Naive thymus-derived CD8-positive, alpha-beta T cell (primary cell): ENCODE results near the gene CFAP161. TPM values are rescaled to one million over a fixed set of nuclear protein-coding genes. Genes with fewer than 3 reads are reported as not detected.

Source experiments
- ATAC-seq, 2 donors: fragments of 150-1000 bp; cut with Tn5 transposase in 1 of 2; sonication (Bioruptor Pico), chemical (Tn5 transposase) in 1 of 2; 1 replicate in 1 of 2; 2 replicates in 1 of 2; pipeline ENCODE4 v1.10.0; 2021; ENCODE audit warnings: mild to moderate bottlenecking in 2 of 2, moderate library complexity in 2 of 2
- POLR2A ChIA-PET: fragments of 350-600 bp; sonication (Branson Sonifier 250); formaldehyde crosslinking; loops from one replicate; lab custom pipeline; 2021; ENCODE audit warnings: antibody characterized with exemption; lab: Charles Lee
- DNase-seq, 10 donors: peaks; one replicate each; pipeline versions ENCODE4 v3.0.0 to v3.0.0-alpha.2; 2020 to 2022
- H3K27ac Mint-ChIP-seq, 10 donors: one replicate each; pipeline ENCODE4 v1.8.0; 2020 to 2022; ENCODE audit warnings: mild to moderate bottlenecking in 10 of 10, mixed read lengths in 10 of 10, moderate library complexity in 4 of 10, inconsistent platforms in 1 of 10
- H3K27me3 Mint-ChIP-seq, 5 donors: one replicate each; pipeline ENCODE4 v1.8.0; 2021 to 2022; ENCODE audit warnings: mixed read lengths in 5 of 5
- H3K36me3 Mint-ChIP-seq, 3 donors: one replicate each; pipeline ENCODE4 v1.8.0; 2020 to 2022; ENCODE audit warnings: mixed read lengths in 3 of 3, mild to moderate bottlenecking in 2 of 3, inconsistent platforms in 1 of 3
- H3K4me1 Mint-ChIP-seq, 4 donors: one replicate each; pipeline ENCODE4 v1.8.0; 2021 to 2022; ENCODE audit warnings: mixed read lengths in 4 of 4
- H3K4me3 Mint-ChIP-seq, 10 donors: one replicate each; pipeline ENCODE4 v1.8.0; 2020 to 2022; ENCODE audit warnings: mild to moderate bottlenecking in 10 of 10, mixed read lengths in 10 of 10, moderate library complexity in 6 of 10, inconsistent platforms in 1 of 10
- H3K9me3 Mint-ChIP-seq, 9 donors: one replicate each; pipeline ENCODE4 v1.8.0; 2020 to 2022; ENCODE audit warnings: mixed read lengths in 9 of 9, mild to moderate bottlenecking in 3 of 9, inconsistent platforms in 1 of 9, moderate library complexity in 1 of 9
- polyA plus RNA-seq, 3 donors: library from polyadenylated mRNA; unstranded; fragments of 300-500 nt; fragmentation: Illumina TruSeq; gene quantifications; one replicate each; pipeline ENCODE4 v1.2.3, GENCODE V29; 2021
- total RNA-seq, 8 experiments: library from RNA in 2 of 8; stranded (reverse) in 2 of 8; gene quantifications; one replicate each; pipeline ENCODE4 v1.2.3 and lab custom pipeline; 2021 to 2026

CFAP161 gene
- total and polyA plus RNA-seq, 5 experiments from 2014 or later: 0.21 TPM; not detected in 4

DNA sequence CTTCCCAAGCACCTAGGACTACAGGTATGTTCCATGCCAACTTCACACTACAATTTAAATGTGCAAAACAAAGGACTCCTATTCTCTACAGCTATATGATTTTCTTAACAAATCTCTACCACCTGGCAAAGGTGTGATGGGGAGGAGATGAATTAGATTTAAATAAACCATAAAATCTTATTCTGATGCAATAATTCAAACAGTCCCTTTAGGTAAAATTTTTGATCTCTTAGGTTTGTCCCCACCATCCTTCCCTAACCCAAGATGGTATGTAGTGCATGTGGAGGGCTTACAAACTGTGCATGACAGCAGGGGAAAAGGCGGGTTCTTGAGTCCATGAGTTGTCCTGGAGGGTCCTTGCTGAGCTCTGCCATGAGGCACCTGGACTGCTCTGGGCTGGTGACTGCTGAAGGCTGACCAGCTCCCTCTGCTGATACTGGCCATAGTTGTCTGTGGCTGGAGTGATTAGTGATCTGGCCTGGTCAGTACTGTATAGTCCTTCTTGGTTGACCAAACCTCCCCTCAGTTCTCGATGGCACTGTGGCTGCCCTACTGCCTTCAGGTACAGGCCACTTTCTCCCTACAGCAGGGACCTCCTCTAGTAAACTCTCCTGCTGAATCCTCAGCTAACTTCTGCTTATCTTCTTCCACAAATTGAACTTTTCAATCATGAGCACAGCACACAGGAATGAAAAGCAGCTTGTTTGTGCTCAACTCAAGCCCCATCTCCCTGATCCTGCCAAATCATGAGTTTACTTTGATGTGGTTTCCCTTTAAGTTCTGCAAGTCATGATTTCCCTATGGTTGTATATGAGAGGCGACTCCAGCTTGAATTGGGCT, 30.1 kb downstream of the CFAP161 start:
- no peak for ATAC-seq
- H3K27me3 Mint-ChIP-seq: peaks cover 0 to 17% (median 2%) of the 10 kb centered on the region in 5 donors
- H3K9me3 Mint-ChIP-seq: no peaks in the 10 kb centered on the region
- H3K27ac Mint-ChIP-seq: no peak overlapping the region
- DNase-seq: no peak
- H3K4me3 Mint-ChIP-seq: no peak overlapping the region
- no peaks in the 10 kb centered on the region for H3K36me3 Mint-ChIP-seq
- H3K4me1 Mint-ChIP-seq: peaks cover 16 to 22% (median 21%) of the 10 kb centered on the region in 4 donors
- POLR2A ChIA-PET: no interaction called here

DNA sequence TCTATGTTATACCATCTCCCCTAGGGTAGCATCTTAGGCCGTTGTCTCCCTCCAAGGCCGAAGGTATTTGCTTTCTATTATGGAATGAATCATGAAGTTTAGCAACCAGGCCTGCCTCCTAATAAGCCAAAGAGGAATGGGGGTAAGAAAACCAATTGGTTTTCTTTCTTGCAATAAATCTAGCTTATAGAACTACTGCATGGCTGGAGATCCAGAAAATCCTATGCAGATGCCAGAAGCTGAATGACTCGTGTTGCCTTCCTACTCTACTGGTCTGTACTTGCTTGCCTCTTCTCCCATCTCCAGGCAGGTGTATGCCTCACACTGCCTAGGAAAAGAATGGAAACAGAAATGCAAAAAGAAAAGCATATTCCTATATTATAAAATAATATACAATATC, 31.5 kb downstream of the CFAP161 start:
- Mint-ChIP-seq H3K9me3 (no peaks in the 10 kb centered on the region), H3K4me3 (no peak overlapping the region), H3K4me1 (peaks cover 16 to 21% (median 20%) of the 10 kb centered on the region in 4 donors), H3K27ac (no peak overlapping the region), H3K36me3 (no peaks in the 10 kb centered on the region), H3K27me3 (peaks cover 0 to 17% (median 2%) of the 10 kb centered on the region in 5 donors)
- DNase-seq: no peak
- no peak for ATAC-seq
- POLR2A ChIA-PET: no interaction called here

GRCh38 chr15:81166636-81167305, 32.7 kb downstream of the CFAP161 start:
- H3K27me3 Mint-ChIP-seq: peaks cover 6 to 21% (median 11%) of the 10 kb centered on the region in 5 donors
- ATAC-seq: no peak
- no peak for DNase-seq
- no peak overlapping the region for H3K27ac Mint-ChIP-seq
- peaks cover 5 to 9% (median 8%) of the 10 kb centered on the region in 4 donors for H3K4me1 Mint-ChIP-seq
- no peaks in the 10 kb centered on the region for H3K9me3 Mint-ChIP-seq
- H3K4me3 Mint-ChIP-seq: no peak overlapping the region
- POLR2A ChIA-PET: no interaction called here
- no peaks in the 10 kb centered on the region for H3K36me3 Mint-ChIP-seq

- POLR2A ChIA-PET: interaction anchor here (0.7 kb wide), 1 partner anchor 601 kb away, joined by 7 read pairs; no protein-coding TSS in a partner anchor
- DNase-seq (no peak), ATAC-seq (no peak)
- H3K27me3 Mint-ChIP-seq: peaks cover 8 to 25% (median 12%) of the 10 kb centered on the region in 5 donors
- no peaks in the 10 kb centered on the region for H3K9me3 Mint-ChIP-seq
- no peak overlapping the region for H3K4me3 Mint-ChIP-seq
- no peak overlapping the region for H3K27ac Mint-ChIP-seq
- peaks cover 0 to 3% (median under 1%) of the 10 kb centered on the region in 4 donors for H3K4me1 Mint-ChIP-seq
- H3K36me3 Mint-ChIP-seq: no peaks in the 10 kb centered on the region
Observed at GRCh38 chr15:81168131-81168526, 34.1 kb downstream of the CFAP161 start.

DNA sequence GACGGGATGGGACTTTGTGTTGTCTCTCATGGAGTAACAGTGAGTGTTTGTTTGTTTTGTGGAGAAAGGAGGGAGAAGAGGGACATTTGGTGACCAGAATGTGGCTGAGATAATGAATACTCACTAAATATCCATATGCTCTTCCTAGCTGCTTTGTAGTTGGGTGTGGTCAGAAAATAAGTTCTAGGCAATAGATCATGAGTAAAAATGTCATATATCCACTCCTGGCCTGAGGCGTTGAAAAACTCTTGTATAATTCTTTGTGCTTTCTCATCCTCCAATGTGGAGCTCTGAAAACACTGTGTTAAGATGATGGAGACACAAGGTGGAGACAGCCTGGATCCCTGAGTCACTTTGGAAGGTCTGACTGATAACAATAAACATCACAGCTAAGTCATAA, 34.6 kb downstream of the CFAP161 start:
- DNase-seq (no peak), ATAC-seq (no peak)
- Mint-ChIP-seq H3K4me1 (peaks cover 0 to 3% (median under 1%) of the 10 kb centered on the region in 4 donors), H3K27ac (no peak overlapping the region), H3K9me3 (no peaks in the 10 kb centered on the region), H3K36me3 (no peaks in the 10 kb centered on the region), H3K27me3 (peaks cover 8 to 25% (median 12%) of the 10 kb centered on the region in 5 donors), H3K4me3 (no peak overlapping the region)
- POLR2A ChIA-PET: no interaction called here

DNA sequence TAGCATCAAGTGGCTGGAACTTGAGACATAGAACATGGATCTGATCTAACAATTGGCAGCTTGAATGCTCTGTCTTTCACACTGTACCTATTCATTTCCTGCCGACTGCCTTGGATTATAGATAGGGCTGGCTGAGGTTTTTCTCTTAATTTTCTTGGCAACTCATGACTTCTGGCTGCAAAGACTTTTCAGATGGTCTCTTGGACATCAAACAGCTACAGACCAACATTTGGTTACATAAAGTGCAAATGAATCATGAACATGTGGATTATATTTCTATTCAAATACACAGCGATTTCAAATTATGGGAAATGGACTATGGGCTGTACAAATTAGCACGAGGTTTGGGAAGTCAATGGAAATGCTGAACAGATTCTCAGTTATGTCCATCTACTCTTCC, 36.4 kb downstream of the CFAP161 start:
- H3K36me3 Mint-ChIP-seq: no peaks in the 10 kb centered on the region
- ATAC-seq (no peak), DNase-seq (no peak)
- no peak overlapping the region for H3K27ac Mint-ChIP-seq
- no peak overlapping the region for H3K4me3 Mint-ChIP-seq
- H3K4me1 Mint-ChIP-seq: peaks cover 0 to 3% (median under 1%) of the 10 kb centered on the region in 4 donors
- no peaks in the 10 kb centered on the region for H3K9me3 Mint-ChIP-seq
- H3K27me3 Mint-ChIP-seq: peaks cover 6 to 21% (median 12%) of the 10 kb centered on the region in 5 donors
- POLR2A ChIA-PET: no interaction called here

DNA sequence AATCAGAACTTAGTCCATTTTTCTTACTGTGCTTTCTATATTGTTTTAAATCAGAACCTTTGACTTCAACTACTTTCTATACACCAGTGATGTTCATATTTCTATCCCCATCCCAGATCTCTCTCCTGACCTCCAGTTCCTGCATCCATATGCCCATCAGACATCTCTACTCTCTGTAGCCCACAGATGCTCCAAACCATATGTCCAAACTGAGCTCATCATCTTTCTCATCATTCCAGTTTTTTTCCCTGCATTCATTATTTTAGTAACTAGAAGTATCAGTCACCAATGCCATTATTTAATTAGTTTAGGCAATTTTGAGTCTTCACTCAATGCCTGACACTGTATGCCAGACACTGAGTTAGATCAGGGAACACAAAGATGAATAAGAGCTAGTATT, 37.2 kb downstream of the CFAP161 start:
- no peaks in the 10 kb centered on the region for H3K9me3 Mint-ChIP-seq
- H3K36me3 Mint-ChIP-seq: no peaks in the 10 kb centered on the region
- H3K27ac Mint-ChIP-seq: no peak overlapping the region
- DNase-seq: no peak
- no peak for ATAC-seq
- POLR2A ChIA-PET: no interaction called here
- no peak overlapping the region for H3K4me3 Mint-ChIP-seq
- peaks cover 6 to 21% (median 12%) of the 10 kb centered on the region in 5 donors for H3K27me3 Mint-ChIP-seq
- peaks cover 0 to 3% (median under 1%) of the 10 kb centered on the region in 4 donors for H3K4me1 Mint-ChIP-seq

GRCh38 chr15:81174125-81174791, 40.2 kb downstream of the CFAP161 start:
- Mint-ChIP-seq H3K9me3 (no peaks in the 10 kb centered on the region), H3K27me3 (peaks cover 6 to 17% (median 12%) of the 10 kb centered on the region in 5 donors), H3K36me3 (no peaks in the 10 kb centered on the region), H3K27ac (no peak overlapping the region), H3K4me1 (no peaks in the 10 kb centered on the region), H3K4me3 (no peak overlapping the region)
- POLR2A ChIA-PET: no interaction called here
- ATAC-seq (no peak), DNase-seq (no peak)

DNA sequence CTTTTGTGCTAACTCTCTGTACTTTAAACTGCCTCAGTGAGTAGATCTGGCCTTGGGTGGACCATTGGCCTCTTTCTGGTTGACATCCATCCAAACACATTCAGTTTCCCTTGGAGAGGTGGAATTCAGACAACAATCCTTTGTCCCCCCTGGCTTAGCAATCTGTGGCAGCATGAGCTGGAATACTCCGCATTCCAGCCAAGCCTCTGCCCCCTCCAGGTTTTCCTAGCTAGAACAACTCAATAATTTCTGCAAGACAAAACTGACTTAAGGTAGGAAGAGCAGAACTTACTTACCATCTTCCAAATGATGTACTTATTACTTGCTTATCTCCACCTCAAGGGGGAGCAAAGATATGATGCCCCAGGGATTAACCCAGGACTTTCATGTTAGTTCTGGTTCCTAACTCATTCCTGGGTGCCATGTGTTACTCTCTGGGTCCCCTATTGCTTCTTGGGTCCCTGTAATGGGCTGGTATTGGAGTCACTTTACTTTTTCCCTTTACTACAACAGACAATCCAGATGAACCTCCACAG, 40.8 kb downstream of the CFAP161 start:
- ATAC-seq (no peak), DNase-seq (no peak)
- no peaks in the 10 kb centered on the region for H3K4me1 Mint-ChIP-seq
- H3K27me3 Mint-ChIP-seq: peaks cover 6 to 17% (median 12%) of the 10 kb centered on the region in 5 donors
- no peaks in the 10 kb centered on the region for H3K36me3 Mint-ChIP-seq
- H3K27ac Mint-ChIP-seq: no peak overlapping the region
- POLR2A ChIA-PET: no interaction called here
- H3K9me3 Mint-ChIP-seq: no peaks in the 10 kb centered on the region
- no peak overlapping the region for H3K4me3 Mint-ChIP-seq

GRCh38 chr15:81175496-81175895, 41.4 kb downstream of the CFAP161 start:
- ATAC-seq: no peak
- POLR2A ChIA-PET: no interaction called here
- H3K27me3 Mint-ChIP-seq: peaks cover 8 to 17% (median 12%) of the 10 kb centered on the region in 5 donors

GRCh38 chr15:81176291-81176893, 42.3 kb downstream of the CFAP161 start:
- no peaks in the 10 kb centered on the region for H3K9me3 Mint-ChIP-seq
- H3K27ac Mint-ChIP-seq: no peak overlapping the region
- H3K4me1 Mint-ChIP-seq: no peaks in the 10 kb centered on the region
- no peaks in the 10 kb centered on the region for H3K36me3 Mint-ChIP-seq
- POLR2A ChIA-PET: no interaction called here
- H3K27me3 Mint-ChIP-seq: peaks cover 10 to 20% (median 10%) of the 10 kb centered on the region in 5 donors
- H3K4me3 Mint-ChIP-seq: no peak overlapping the region
- DNase-seq (no peak), ATAC-seq (no peak)

More at GRCh38 chr15:81175496-81175895, 41.4 kb downstream of the CFAP161 start:
- no peak overlapping the region for H3K27ac Mint-ChIP-seq
- H3K4me3 Mint-ChIP-seq: no peak overlapping the region
- H3K9me3 Mint-ChIP-seq: no peaks in the 10 kb centered on the region
- H3K36me3 Mint-ChIP-seq: no peaks in the 10 kb centered on the region
- DNase-seq: no peak
- H3K4me1 Mint-ChIP-seq: no peaks in the 10 kb centered on the region

GRCh38 chr15:81178365-81178764, 44.3 kb downstream of the CFAP161 start:
- H3K36me3 Mint-ChIP-seq: no peaks in the 10 kb centered on the region
- POLR2A ChIA-PET: no interaction called here
- H3K4me1 Mint-ChIP-seq: peaks cover 0 to 4% (median 0%) of the 10 kb centered on the region in 4 donors
- no peak overlapping the region for H3K27ac Mint-ChIP-seq
- H3K9me3 Mint-ChIP-seq: no peaks in the 10 kb centered on the region
- H3K27me3 Mint-ChIP-seq: peaks cover 10 to 25% (median 21%) of the 10 kb centered on the region in 5 donors
- no peak for DNase-seq
- no peak overlapping the region for H3K4me3 Mint-ChIP-seq
- no peak for ATAC-seq
